GM21619 (cell line): Measurements from ENCODE around the gene ASB2.
A peak's percentile ranks its signal among the peaks of the same experiment; 100 is the strongest.

Experiments used
- ATAC-seq: cut with Tn5 transposase; IDR thresholded peaks from one replicate; pipeline ENCODE4 v1.9.1; 2021; ENCODE audit not compliant: unreplicated experiment

Gene ASB2

GRCh38 chr14:93964281-93964680 is 12.1 kb downstream of the ASB2 start:
- ATAC-seq = no peak

DNA sequence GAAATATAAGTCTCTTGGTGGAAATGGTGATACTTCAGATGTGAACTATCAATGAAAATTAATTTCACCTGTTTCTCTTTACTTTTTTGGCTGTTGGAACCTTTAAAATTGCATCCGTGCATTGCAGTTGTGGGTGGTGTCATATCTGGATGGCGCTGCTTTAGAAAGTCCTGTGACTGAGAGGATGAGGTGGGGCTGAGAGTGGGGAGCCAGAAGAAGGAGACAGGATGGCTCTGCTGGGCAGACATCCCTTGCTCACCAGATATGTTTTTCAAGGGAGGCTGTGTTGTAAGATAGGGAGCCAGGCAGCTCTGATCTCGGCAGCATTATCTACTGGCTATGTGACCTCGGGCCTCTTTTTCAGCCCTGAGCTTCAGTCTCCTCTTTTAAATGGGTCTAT is 12.7 kb downstream of the ASB2 start:
- no peak for ATAC-seq

DNA sequence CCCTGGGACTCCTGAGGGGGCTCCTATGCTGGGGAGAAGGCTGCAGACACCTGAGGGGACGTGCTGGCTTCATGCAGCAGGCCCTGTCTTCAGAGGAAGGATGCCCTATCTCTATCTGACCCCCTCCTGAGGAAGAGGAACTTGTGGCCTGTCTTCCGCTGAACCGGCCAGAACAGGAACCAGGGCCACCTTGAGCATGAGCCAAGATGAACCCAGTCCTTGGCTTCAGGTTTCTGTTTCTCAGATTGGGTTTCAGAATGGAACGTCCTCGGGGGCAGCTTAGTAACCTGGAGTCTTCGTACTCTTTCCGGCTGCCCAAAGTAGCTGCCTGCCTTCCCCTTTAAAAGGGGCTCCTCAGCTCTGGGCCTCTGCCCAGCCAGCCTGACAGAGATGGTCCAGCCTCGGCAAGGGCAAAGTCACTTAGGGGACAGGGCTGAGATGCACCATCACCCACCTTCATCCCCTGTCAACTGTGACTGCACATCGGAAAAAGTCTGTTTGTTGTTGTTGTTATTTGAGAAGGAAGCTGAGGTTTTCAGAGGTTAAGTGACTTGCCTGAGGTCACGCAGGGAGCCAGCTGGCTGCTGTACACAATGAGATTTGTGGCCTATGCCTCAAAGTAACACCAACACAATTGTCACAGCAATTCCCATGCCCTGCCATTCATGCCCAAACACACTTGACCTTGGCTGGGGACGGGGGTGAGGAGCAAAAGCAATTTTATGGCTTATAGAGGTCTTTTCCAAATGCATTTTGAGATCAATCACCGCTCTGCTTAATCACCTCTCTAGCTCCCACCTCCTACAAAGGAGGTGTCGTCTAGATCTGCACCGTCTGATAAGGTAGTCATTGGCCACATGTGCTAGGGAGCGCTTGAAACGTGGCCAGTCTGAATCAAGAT is 13.4 kb downstream of the ASB2 start:
- ATAC-seq = peak; percentile 54

DNA sequence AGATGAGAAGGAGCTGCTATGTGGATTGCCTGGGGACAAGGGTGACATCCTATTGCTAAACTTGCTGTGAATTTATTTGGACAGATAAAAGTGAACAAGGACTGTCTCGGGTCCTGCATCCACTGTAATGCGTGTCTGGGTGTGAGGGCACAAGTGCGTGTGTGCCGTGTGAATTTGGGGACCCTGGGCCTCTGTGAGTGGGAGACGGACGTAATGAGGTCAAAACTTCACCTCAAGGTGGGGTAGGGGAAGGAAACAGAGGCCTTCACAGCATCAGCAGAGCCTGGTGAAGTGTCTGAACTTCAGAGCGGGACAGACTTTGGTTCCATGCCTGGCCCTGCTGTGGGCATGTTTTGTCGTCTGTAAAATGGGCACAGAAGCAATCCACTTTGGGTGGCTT is 14.8 kb downstream of the ASB2 start:
- no peak for ATAC-seq

- no peak for ATAC-seq
Observed at GRCh38 chr14:93960774-93961438, 15.5 kb downstream of the ASB2 start.

- ATAC-seq = no peak
Observed at GRCh38 chr14:93960108-93960475, 16.3 kb downstream of the ASB2 start.

DNA sequence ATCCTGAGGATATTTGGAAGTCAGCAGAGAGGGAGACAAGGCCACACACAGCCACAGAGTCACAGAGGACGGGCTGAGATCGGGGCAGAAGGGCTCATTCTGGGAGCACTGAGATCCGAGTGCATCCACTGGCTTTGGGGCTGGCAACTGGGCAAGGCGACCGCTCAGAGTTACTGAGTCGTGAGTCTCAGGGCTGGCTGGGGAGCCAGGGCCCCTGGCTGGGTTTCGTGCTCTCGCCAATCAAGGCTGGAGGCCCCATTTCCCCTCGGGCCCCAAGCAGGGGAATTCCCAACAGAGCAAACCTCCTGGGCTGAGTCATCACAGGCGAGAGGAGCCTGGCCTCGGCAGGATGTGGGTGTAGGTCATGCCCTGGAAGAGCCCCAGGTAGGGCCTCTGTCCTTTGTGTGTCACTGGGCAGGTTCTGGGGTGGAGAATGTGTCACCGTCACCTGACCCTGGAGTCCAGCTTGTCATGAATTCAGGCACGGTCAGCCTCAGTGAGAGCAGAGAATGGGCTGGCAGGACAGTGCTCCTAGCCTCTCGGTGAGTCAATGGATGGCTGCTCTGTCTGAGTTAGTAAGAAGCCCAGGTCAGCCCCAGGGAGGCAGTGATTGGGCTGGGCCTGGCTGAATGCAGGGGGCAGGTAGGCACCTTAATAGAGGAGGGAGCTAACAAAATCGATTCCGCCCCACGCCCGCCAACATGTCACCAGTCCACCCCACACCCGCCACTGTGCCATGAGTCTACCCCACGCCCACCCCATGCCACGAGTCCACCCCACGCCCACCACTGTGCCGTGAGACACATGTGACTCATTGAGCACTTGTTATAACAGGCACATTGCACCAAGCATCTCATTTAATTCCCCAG is 16.9 kb downstream of the ASB2 start:
- ATAC-seq = peak; percentile 61

GRCh38 chr14:93958567-93959238 is 17.7 kb downstream of the ASB2 start:
- ATAC-seq = no peak

DNA sequence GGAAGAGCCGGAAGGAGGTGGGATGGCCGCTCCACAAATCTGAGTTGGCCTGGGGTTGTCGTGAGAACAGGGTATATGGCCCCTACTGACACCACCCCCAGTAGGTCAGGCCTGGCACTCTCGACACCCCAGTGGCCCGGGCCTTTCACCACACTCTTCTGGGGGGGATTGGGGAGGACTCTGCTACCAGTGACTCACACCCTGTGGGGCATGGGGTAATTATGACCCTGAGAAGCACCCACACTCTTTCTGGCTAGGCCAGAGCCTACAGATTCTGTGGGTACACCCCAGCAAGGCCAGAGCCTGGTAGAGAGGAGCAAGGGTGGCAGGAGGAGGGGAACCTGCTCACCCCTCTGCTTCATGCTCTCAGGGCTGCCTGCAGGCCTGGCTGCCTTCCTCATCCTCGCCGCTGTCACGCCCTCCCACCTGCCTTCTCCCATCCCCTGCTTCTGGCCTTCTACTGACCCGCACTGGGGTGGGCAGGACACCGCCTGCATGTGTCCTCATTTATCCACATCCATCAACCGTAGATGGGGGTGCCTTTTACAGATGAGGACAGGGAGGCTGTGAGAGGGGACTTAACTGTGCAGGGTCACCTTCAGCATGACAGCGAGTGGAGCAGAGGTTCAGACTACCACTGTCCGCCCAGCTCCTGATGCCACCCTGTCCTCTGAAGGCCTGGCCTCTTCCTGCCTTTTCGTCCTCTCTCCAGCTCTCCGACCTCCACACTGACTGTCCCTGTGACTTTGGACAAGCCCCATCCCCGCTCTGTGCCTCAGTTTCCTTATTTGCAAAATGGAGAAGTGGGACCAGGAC is 18.4 kb downstream of the ASB2 start:
- ATAC-seq = no peak

GRCh38 chr14:93957333-93957710 is 19.0 kb downstream of the ASB2 start:
- ATAC-seq = no peak

DNA sequence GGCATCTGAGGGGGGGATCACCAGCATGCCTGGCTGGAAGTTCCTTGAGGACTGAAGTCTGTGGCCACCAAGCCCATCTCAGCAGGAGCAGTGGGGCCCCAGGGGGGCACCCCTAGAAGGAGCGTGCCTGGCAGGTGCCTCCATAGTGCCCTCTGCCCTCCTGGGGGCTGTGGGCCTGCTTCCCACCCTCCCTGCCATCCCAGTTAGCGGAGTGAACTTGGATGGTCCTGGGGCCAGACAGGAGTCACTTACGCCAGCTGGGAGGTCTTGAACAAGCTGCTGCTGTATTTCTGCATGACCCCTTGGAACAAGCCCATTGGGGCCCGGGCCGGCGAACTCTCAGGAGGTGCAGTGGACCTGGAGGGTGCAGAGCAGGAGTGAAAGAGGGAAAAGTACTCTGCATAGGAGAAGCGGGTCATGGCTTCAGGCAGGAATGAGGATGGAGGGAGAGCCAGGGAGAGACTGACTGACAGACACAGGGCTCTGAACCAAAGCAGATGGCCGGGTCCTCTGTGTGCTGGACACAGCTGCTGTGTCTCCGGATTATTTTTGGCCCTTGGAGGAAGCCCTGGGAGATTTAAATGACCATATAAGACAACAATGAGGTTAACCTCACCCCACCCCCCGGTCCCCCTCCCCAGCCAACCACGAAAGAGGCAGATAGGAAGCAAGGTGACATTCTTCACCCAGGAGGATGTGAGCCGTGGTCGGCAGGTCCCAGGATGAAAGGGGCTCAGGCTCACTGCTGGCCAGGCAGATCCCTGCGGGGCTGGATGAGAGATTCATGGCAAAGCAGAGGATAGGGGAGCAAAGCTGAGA is 19.6 kb downstream of the ASB2 start:
- no peak for ATAC-seq

DNA sequence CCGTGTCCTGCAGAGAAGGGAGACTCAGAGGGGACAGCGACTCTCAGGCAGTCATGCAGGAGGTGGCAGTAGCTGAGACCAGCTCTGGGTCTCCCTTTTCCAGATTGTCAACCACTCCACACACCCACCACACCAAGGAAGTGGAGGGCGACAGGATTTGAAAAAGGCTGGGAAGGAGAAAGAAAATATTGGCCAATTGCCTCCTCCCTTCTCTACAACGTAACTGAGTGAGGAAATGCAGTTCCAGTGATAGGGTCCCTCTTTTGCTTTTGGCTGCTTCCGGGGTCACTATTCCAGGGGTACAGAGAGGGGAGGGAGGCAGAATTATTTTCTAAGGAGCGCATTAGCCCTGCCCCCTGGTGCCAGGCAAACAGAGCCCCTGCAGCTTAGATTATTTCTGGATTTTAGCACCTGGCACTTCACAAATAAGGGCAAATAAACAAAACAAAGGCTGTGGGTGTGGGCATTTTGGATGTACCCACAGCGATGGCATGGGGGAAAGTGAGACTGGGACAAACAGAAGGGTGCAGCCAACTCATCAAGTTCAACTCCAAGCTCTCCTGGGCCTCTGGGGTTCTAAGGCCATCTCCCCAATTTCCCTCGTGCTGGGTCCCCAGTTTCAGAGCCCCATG is 20.4 kb downstream of the ASB2 start:
- no peak for ATAC-seq

DNA sequence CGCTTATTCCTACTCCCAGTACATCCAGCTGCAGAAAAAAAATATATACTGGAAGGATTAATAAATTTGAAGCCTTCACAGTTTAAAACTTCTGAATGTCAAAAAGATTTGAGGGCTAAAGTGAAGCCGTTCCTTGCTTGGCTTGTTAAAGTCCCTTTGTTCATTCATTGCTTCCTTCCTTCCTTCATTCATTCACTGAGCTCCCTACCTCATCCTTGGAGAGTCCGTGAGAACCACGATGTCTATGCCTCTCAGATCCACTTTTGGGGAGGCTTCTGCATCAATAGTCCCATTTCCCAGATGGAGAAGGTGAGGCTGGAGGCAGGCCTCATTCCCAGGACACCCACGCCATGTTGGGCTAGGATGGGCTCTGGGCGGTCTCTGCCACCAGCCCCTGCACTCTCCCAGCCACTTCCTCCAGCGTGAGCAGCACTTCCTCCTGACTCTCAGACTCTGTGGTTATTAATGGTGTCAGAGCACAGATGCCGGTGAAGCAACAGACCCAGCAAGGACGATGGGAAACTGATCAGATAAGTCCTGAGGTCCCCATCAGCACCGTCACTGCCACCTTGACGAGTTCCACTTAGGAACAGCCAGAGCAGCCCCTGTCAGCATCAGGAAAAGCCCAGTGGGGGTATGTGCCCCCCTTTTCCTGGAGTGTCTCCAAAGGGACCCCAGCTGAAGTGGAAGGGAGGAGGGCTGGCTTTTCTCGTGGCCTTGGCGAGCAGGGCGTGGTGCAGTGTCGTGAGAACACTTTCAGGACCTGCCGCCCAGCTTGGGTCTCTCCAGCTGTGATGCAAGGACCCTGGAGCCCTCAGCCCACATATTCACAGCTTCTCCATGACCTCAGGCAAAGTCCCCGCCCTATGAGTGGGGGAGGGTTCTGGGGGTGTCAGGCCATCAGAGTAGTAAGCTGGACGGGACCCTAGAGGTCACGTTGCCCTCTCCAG is 21.2 kb downstream of the ASB2 start:
- ATAC-seq = peak; percentile 27

DNA sequence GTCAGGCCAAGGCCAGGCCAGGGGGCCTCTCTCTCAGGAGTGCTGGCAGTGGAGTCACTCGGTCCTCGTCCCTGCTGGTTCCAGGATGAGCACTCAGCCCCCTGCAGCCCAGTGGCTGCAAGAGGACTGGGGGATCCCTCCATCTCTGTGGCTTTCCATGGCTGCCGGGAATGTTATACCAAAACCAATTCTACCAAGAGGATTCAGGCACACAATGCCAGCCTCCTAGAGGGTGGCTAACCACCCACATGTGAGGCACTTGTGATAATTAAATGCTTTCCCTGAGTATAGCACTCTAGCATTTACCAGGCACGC is 21.9 kb downstream of the ASB2 start:
- no peak for ATAC-seq

DNA sequence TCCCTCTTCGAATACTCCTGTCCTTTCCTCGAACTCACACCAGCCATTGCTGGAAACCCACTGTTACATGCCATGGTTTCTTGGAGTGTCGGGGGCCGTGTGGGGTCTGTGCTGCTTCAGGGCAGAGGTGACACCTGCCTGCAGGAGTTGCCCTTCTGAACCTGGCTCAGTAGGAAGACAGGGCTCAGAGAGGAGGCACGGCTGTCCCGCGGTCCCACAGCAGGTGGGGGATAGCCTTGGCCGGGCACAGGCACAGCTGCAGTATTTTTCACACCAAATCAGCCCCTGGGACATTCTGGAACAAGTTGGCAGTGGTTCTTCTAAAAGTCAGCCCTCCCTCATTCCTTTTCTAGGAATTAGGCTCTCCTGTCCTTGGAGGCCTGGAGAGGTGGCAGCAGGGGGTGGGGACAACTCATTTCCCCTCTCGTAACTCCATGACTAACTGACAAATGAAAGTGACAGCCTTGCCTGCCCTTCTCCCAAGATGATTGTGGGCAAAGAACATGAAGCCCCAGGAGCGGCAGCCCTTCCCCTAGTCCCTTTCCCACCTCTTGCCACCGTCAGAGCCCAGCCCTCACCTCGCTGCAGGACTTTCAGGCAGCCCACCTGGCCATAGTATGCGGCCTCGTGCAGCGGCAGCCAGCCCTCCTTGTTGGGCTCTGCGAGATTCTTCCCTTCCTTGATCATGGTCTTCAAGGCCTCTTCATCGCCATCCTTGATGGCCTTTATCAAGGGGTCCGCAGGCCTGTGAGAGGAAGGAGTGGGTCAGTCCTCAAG is 22.4 kb downstream of the ASB2 start:
- ATAC-seq = no peak

GRCh38 chr14:93953263-93953662 is 23.1 kb downstream of the ASB2 start:
- no peak for ATAC-seq

DNA sequence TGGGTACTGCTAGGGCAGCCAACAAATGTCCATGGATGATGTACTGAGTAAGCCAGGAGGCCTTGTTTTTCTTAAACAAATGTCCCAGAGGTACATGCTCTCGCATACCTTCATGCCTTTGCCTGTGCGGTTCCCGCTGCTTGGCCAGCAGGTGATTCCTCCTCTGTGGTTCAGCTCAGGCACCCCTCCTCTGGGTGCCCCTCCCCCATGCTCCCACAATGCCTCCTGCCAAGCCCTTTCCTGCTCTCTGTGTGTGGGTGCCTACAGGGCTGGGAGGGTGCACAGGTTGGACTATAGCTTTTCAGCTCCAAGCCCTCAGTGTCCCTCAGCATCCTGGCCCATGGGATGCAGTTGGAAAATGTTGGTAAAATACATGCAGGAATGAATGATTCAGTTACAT is 23.5 kb downstream of the ASB2 start:
- no peak for ATAC-seq
